ENCODE measurements around the gene NTSR1. TPM values are rescaled to one million over a fixed set of nuclear protein-coding genes. Genes with fewer than 3 reads are reported as not detected.
A peak's percentile ranks its signal among the peaks of the same experiment; 100 is the strongest.

Gene NTSR1
- total and polyA plus RNA-seq, 2 of the 13 experiments (the other 11 are each of a cell fraction or from before 2014, with no cell fraction given), result 0.09 to 0.12 TPM

DNA sequence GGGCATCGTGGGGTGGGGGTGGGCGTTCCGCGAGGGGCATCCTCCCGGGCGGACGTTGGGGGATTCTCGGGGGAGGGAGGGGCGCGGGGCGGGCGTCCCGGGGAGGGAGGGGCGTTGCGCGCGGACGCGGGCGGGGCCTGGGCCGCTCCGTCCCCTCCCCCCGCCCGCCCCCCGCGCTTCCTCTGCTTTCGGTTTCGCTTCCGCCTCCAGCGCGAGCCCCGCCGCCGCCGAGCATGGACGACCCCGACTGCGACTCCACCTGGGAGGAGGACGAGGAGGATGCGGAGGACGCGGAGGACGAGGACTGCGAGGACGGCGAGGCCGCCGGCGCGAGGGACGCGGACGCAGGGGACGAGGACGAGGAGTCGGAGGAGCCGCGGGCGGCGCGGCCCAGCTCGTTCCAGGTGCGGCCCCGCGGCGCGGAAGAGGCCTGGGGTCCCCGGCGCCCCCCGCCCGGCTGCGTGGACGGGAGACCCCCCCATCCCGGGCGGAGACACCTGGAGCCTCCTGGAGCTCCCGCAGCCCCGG is 96.1 kb downstream of the NTSR1 start, which contains the start of gene OGFR (continued):
- TF ChIP-seq, protein P1, sequence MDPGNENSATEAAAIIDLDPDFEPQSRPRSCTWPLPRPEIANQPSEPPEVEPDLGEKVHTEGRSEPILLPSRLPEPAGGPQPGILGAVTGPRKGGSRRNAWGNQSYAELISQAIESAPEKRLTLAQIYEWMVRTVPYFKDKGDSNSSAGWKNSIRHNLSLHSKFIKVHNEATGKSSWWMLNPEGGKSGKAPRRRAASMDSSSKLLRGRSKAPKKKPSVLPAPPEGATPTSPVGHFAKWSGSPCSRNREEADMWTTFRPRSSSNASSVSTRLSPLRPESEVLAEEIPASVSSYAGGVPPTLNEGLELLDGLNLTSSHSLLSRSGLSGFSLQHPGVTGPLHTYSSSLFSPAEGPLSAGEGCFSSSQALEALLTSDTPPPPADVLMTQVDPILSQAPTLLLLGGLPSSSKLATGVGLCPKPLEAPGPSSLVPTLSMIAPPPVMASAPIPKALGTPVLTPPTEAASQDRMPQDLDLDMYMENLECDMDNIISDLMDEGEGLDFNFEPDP (CRISPR knock-in tag; conservative IDR thresholded peaks at IDR 0.05), result 0 out of 2 replicates have a peak, but pooled peaks have one; percentile 96
- TF ChIP-seq KDM5B (CRISPR knock-in tag; IDR thresholded peaks at IDR 0.05; ENCODE audit: borderline replicate concordance) (no peak), NR2F6 (IDR thresholded peaks at IDR 0.05) (no peak), NR2F6 (CRISPR knock-in tag; IDR thresholded peaks at IDR 0.05) (peak; percentile 50; the same call in 1 of the 2 replicates), RARA (CRISPR knock-in tag; IDR thresholded peaks at IDR 0.05) (0 out of 2 replicates have a peak, but pooled peaks have one; percentile 16), ZNF788 (CRISPR knock-in tag; IDR thresholded peaks at IDR 0.05; ENCODE audit: borderline replicate concordance) (0 out of 2 replicates have a peak, but pooled peaks have one; percentile 37), BORCS8-MEF2B (CRISPR knock-in tag; IDR thresholded peaks at IDR 0.05) (peak; percentile 96), ISL2 (CRISPR knock-in tag; IDR thresholded peaks at IDR 0.05) (no peak), ZNF34 (CRISPR knock-in tag; IDR thresholded peaks at IDR 0.05; ENCODE audit: borderline replicate concordance) (peak; percentile 59; the same call in 1 of the 2 replicates), ZBTB3 (CRISPR knock-in tag; IDR thresholded peaks at IDR 0.05; ENCODE audit: borderline replicate concordance, low read depth) (0 out of 2 replicates have a peak, but pooled peaks have one; percentile 54), ZSCAN20 (CRISPR knock-in tag; IDR thresholded peaks at IDR 0.05; ENCODE audit: borderline replicate concordance) (peak; percentile 74; the same call in 1 of the 2 replicates), NONO (IDR thresholded peaks at IDR 0.05) (no peak), NONO (CRISPR knock-in tag; conservative IDR thresholded peaks at IDR 0.05) (peak; percentile 86), ZNF331 (CRISPR knock-in tag; IDR thresholded peaks at IDR 0.05) (0 out of 2 replicates have a peak, but pooled peaks have one; percentile 42), RBFOX2 (IDR thresholded peaks at IDR 0.05; ENCODE audit: low read depth, low read length) (peak; percentile 81), ZNF761 (CRISPR knock-in tag; conservative IDR thresholded peaks at IDR 0.05) (peak; percentile 40; the same call in 1 of the 2 replicates)
- TF ChIP-seq, protein P2, sequence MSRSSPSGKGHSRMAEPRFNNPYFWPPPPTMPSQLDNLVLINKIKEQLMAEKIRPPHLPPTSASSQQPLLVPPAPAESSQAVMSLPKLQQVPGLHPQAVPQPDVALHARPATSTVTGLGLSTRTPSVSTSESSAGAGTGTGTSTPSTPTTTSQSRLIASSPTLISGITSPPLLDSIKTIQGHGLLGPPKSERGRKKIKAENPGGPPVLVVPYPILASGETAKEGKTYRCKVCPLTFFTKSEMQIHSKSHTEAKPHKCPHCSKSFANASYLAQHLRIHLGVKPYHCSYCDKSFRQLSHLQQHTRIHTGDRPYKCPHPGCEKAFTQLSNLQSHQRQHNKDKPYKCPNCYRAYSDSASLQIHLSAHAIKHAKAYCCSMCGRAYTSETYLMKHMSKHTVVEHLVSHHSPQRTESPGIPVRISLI (CRISPR knock-in tag; IDR thresholded peaks at IDR 0.05; ENCODE audit: borderline replicate concordance), result no peak
- TF ChIP-seq, protein P3, sequence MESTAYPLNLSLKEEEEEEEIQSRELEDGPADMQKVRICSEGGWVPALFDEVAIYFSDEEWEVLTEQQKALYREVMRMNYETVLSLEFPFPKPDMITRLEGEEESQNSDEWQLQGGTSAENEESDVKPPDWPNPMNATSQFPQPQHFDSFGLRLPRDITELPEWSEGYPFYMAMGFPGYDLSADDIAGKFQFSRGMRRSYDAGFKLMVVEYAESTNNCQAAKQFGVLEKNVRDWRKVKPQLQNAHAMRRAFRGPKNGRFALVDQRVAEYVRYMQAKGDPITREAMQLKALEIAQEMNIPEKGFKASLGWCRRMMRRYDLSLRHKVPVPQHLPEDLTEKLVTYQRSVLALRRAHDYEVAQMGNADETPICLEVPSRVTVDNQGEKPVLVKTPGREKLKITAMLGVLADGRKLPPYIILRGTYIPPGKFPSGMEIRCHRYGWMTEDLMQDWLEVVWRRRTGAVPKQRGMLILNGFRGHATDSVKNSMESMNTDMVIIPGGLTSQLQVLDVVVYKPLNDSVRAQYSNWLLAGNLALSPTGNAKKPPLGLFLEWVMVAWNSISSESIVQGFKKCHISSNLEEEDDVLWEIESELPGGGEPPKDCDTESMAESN (CRISPR knock-in tag; conservative IDR thresholded peaks at IDR 0.05), result peak; percentile 68; the same call in 1 of the 2 replicates
- TF ChIP-seq, protein P4, sequence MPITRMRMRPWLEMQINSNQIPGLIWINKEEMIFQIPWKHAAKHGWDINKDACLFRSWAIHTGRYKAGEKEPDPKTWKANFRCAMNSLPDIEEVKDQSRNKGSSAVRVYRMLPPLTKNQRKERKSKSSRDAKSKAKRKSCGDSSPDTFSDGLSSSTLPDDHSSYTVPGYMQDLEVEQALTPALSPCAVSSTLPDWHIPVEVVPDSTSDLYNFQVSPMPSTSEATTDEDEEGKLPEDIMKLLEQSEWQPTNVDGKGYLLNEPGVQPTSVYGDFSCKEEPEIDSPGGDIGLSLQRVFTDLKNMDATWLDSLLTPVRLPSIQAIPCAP (CRISPR knock-in tag; IDR thresholded peaks at IDR 0.05; ENCODE audit: low read depth), result peak; percentile 100
- TF ChIP-seq, protein P5, sequence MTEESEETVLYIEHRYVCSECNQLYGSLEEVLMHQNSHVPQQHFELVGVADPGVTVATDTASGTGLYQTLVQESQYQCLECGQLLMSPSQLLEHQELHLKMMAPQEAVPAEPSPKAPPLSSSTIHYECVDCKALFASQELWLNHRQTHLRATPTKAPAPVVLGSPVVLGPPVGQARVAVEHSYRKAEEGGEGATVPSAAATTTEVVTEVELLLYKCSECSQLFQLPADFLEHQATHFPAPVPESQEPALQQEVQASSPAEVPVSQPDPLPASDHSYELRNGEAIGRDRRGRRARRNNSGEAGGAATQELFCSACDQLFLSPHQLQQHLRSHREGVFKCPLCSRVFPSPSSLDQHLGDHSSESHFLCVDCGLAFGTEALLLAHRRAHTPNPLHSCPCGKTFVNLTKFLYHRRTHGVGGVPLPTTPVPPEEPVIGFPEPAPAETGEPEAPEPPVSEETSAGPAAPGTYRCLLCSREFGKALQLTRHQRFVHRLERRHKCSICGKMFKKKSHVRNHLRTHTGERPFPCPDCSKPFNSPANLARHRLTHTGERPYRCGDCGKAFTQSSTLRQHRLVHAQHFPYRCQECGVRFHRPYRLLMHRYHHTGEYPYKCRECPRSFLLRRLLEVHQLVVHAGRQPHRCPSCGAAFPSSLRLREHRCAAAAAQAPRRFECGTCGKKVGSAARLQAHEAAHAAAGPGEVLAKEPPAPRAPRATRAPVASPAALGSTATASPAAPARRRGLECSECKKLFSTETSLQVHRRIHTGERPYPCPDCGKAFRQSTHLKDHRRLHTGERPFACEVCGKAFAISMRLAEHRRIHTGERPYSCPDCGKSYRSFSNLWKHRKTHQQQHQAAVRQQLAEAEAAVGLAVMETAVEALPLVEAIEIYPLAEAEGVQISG (CRISPR knock-in tag; IDR thresholded peaks at IDR 0.05), result peak; percentile 72
- TF ChIP-seq, protein P6, sequence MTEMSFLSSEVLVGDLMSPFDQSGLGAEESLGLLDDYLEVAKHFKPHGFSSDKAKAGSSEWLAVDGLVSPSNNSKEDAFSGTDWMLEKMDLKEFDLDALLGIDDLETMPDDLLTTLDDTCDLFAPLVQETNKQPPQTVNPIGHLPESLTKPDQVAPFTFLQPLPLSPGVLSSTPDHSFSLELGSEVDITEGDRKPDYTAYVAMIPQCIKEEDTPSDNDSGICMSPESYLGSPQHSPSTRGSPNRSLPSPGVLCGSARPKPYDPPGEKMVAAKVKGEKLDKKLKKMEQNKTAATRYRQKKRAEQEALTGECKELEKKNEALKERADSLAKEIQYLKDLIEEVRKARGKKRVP (CRISPR knock-in tag; IDR thresholded peaks at IDR 0.05), result peak in 1 of 2 experiments; percentile 47; a peak in 1 of 4 replicates
